Body of pancreas (tissue), 4 donors: ENCODE data around the gene PTPRN2.

ENCODE experiments used
- POLR2A ChIP-seq, 3 donors: fragments of 450-650 bp; IDR thresholded peaks; one replicate each; pipeline ENCODE4 v1.6.1; 2016; ENCODE audit warnings: antibody characterized with exemption in 3 of 3, mild to moderate bottlenecking in 2 of 3
- TF ChIP-seq, protein P1 (sequence below), 7 experiments: fragments of 450-650 bp in 4 of 7; fragments of 200-600 bp in 3 of 7; sonication (generic) in 3 of 7; IDR thresholded peaks; one replicate each; pipeline ENCODE4 v1.5.1; 2016 to 2019; ENCODE audit warnings: antibody characterized with exemption in 7 of 7

DNA sequence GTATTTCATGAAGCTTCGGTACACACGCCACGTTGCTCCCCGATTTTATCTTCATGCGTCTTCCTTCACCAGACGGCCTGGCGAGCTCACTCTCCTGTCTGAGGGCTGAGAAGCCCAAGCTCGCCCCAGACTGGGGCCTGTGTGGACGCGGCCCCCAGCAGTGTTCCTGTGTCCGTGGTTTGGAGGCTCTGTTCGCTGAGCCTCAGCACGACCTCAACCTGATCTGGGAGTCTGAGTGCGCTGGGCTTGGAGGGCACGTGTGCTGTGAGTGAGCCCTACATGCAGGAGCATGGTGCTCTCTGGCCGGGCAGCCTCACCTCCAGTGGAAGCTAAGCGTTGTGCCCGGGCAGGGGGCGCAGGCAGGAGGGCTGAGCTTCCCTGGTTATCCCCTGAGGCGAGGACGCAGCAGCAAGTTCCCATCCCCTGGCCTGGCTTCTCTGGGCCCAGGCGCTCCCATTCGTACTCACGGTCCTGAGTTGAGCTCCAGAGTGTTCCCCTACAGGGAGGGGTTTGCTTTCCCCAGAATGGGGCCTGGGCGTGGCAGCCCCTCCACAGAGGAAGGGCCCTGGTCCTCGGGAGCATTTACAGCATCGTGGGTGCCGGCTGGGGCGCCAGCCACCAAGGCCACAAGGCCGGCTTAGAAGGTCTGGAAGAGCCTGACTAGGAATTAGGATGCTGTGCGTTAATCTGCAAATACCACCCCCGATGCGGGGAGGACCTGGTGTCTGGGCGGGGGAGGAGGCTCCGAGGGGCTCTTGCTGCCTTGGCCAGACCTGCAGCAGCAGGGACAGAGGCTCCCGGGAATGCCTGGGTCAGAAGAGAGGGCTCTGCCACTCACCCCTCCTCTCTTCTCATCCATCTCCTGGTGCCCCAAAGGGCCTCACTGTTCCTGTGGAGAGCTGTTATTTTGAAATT is 850.2 kb downstream of the PTPRN2 start:
- TF ChIP-seq, protein P1, sequence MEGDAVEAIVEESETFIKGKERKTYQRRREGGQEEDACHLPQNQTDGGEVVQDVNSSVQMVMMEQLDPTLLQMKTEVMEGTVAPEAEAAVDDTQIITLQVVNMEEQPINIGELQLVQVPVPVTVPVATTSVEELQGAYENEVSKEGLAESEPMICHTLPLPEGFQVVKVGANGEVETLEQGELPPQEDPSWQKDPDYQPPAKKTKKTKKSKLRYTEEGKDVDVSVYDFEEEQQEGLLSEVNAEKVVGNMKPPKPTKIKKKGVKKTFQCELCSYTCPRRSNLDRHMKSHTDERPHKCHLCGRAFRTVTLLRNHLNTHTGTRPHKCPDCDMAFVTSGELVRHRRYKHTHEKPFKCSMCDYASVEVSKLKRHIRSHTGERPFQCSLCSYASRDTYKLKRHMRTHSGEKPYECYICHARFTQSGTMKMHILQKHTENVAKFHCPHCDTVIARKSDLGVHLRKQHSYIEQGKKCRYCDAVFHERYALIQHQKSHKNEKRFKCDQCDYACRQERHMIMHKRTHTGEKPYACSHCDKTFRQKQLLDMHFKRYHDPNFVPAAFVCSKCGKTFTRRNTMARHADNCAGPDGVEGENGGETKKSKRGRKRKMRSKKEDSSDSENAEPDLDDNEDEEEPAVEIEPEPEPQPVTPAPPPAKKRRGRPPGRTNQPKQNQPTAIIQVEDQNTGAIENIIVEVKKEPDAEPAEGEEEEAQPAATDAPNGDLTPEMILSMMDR (IDR thresholded peaks at IDR 0.05) = no peak
- TF ChIP-seq POLR2A (IDR thresholded peaks at IDR 0.05) = no peak
